Lung (tissue), 12 donors: ENCODE results near the gene HOMER2. TPM values are rescaled to one million over a fixed set of nuclear protein-coding genes. Genes with fewer than 3 reads are reported as not detected.

ENCODE experiments used
- ATAC-seq: fragments of 200-7000 bp; cut with Tn5 transposase; one replicate; pipeline ENCODE4 v1.9.1; 2020; ENCODE audit warnings: moderate number of reproducible peaks; ENCODE audit not compliant: insufficient read depth, low FRiP score
- DNase-seq, 3 donors: peaks; one replicate each; pipeline ENCODE4 v3.0.0-alpha.2; 2013 to 2017
- H3K27ac ChIP-seq, 2 donors: one replicate each; pipeline ENCODE4 v1.5.1; 2013; ENCODE audit warnings: mild to moderate bottlenecking in 2 of 2, moderate library complexity in 2 of 2, control low read depth in 1 of 2, inconsistent platforms in 1 of 2, low read depth in 1 of 2, low read length in 1 of 2
- H3K27me3 ChIP-seq, 3 donors: one replicate each; pipeline ENCODE4 v1.5.1; 2013; ENCODE audit warnings: low read length in 2 of 3; ENCODE audit not compliant: control insufficient read depth in 3 of 3, insufficient read depth in 3 of 3
- H3K36me3 ChIP-seq, 4 donors: one replicate each; pipeline ENCODE4 v1.5.1; 2013; ENCODE audit warnings: low read length in 4 of 4, mild to moderate bottlenecking in 1 of 4, moderate library complexity in 1 of 4; ENCODE audit not compliant: control insufficient read depth in 4 of 4, insufficient read depth in 4 of 4
- H3K4me1 ChIP-seq, 5 donors: one replicate each; pipeline ENCODE4 v1.5.1; 2013; ENCODE audit warnings: low read length in 5 of 5, mild to moderate bottlenecking in 2 of 5, moderate library complexity in 1 of 5; ENCODE audit not compliant: control insufficient read depth in 5 of 5, insufficient read depth in 5 of 5
- H3K4me3 ChIP-seq: one replicate; pipeline ENCODE4 v1.5.1; 2013; ENCODE audit warnings: mild to moderate bottlenecking, control low read depth, moderate library complexity
- H3K9ac ChIP-seq, 2 donors: one replicate each; pipeline ENCODE4 v1.5.1; 2013; ENCODE audit warnings: low read length in 2 of 2, control low read depth in 1 of 2; ENCODE audit not compliant: insufficient read depth in 1 of 2
- H3K9me3 ChIP-seq, 4 donors: one replicate each; pipeline ENCODE4 v1.5.1; 2013; ENCODE audit warnings: low read length in 3 of 4, mild to moderate bottlenecking in 1 of 4, moderate library complexity in 1 of 4; ENCODE audit not compliant: control insufficient read depth in 4 of 4, insufficient read depth in 3 of 4
- WGBS, 2 donors: extraction: QIAGEN DNeasy Blood & Tissue Kit; methylation state at CpG; one replicate each; pipeline ENCODE4 v1.1.7; 2013; 5-methylcytosine and 5-hydroxymethylcytosine counted together
- polyA plus RNA-seq, 2 donors: library from polyadenylated mRNA; stranded (reverse); fragments of 200-250 nt; gene quantifications; one replicate each; pipeline ENCODE4 v1.2.1, GENCODE V29; 2013
- total RNA-seq, 2 donors: library from RNA; depleted of rRNA in 1 of 2; stranded (reverse); fragments of >200 nt in 1 of 2; gene quantifications; one replicate each; pipeline ENCODE4 v1.2.1, GENCODE V29; 2014 to 2021
- TF ChIP-seq, protein P1 (sequence below): IDR thresholded peaks from 2 replicates; pipeline ENCODE4 v1.5.1; 2012; ENCODE audit warnings: mild to moderate bottlenecking; ENCODE audit errors: control extremely low read depth, extremely low read depth
- donor health status: control.
- donor health status: control.
- donor health status: Bipolar disorder and iron deficiency.
- donor health status: healthy.
- donor health status: DM: yes; HTN: yes; CAD: no.

The HOMER2 gene
- total and polyA plus RNA-seq, 4 donors = 7.5 to 18.1 (median 11.6) TPM

GRCh38 chr15:82935382-82935781, 17.1 kb downstream of the HOMER2 start:
- DNase-seq = no peak
- Histone ChIP-seq H3K9ac (no peak overlapping the region), H3K4me1 (peaks cover 0 to 5% (median 0%) of the 10 kb centered on the region in 5 donors)

GRCh38 chr15:82934100-82934880, 18.2 kb downstream of the HOMER2 start:
- H3K27ac ChIP-seq = no peak overlapping the region
- ATAC-seq = no peak

More at GRCh38 chr15:82935382-82935781, 17.1 kb downstream of the HOMER2 start:
- Histone ChIP-seq H3K36me3 (no peaks in the 10 kb centered on the region), H3K27ac (no peak overlapping the region), H3K9me3 (no peaks in the 10 kb centered on the region), H3K27me3 (no peaks in the 10 kb centered on the region), H3K4me3 (no peak overlapping the region)
- TF ChIP-seq, protein P1, sequence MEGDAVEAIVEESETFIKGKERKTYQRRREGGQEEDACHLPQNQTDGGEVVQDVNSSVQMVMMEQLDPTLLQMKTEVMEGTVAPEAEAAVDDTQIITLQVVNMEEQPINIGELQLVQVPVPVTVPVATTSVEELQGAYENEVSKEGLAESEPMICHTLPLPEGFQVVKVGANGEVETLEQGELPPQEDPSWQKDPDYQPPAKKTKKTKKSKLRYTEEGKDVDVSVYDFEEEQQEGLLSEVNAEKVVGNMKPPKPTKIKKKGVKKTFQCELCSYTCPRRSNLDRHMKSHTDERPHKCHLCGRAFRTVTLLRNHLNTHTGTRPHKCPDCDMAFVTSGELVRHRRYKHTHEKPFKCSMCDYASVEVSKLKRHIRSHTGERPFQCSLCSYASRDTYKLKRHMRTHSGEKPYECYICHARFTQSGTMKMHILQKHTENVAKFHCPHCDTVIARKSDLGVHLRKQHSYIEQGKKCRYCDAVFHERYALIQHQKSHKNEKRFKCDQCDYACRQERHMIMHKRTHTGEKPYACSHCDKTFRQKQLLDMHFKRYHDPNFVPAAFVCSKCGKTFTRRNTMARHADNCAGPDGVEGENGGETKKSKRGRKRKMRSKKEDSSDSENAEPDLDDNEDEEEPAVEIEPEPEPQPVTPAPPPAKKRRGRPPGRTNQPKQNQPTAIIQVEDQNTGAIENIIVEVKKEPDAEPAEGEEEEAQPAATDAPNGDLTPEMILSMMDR = no peak
- WGBS, 2 donors = 76% methylated on average over 1 of the region's 1 CpG
- no peak for ATAC-seq

DNA sequence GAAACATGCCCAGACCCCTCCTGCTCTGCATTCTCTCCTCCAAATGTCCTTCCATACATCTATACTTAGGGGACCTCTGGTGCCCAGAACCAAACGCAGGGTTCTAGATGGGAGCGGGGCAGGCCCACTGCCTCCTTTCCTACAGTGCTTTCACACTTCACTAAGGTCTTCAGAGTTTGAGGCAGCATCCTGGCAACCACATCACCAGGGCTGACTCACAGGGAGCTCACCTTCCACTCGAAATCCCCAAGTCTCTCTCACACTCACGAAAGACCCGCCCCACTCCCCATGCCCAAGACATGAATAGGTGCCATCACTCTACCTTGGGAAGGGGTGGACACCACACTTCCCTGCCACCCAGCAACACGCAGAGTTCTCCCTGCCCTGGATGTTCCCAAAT, 18.9 kb downstream of the HOMER2 start:
- H3K9me3 ChIP-seq = no peaks in the 10 kb centered on the region
- no peak overlapping the region for H3K9ac ChIP-seq
- no peak overlapping the region for H3K27ac ChIP-seq
- H3K4me1 ChIP-seq = peaks cover 0 to 5% (median 0%) of the 10 kb centered on the region in 5 donors
- H3K27me3 ChIP-seq = no peaks in the 10 kb centered on the region
- no peak for DNase-seq
- H3K4me3 ChIP-seq = no peak overlapping the region
- ATAC-seq = no peak
- H3K36me3 ChIP-seq = no peaks in the 10 kb centered on the region
- WGBS, 2 donors = 89% methylated on average over 6 of the region's 6 CpGs
- TF ChIP-seq, protein P1 = no peak

More at GRCh38 chr15:82934100-82934880, 18.2 kb downstream of the HOMER2 start:
- H3K36me3 ChIP-seq = no peaks in the 10 kb centered on the region
- H3K4me3 ChIP-seq = no peak overlapping the region
- 85 to 89% methylated on average over 15 of the region's 15 CpGs for WGBS, 2 donors
- no peaks in the 10 kb centered on the region for H3K9me3 ChIP-seq
- H3K4me1 ChIP-seq = peaks cover 0 to 5% (median 0%) of the 10 kb centered on the region in 5 donors
- no peak for DNase-seq
- TF ChIP-seq, protein P1 = no peak
- H3K27me3 ChIP-seq = no peaks in the 10 kb centered on the region
- H3K9ac ChIP-seq = no peak overlapping the region

DNA sequence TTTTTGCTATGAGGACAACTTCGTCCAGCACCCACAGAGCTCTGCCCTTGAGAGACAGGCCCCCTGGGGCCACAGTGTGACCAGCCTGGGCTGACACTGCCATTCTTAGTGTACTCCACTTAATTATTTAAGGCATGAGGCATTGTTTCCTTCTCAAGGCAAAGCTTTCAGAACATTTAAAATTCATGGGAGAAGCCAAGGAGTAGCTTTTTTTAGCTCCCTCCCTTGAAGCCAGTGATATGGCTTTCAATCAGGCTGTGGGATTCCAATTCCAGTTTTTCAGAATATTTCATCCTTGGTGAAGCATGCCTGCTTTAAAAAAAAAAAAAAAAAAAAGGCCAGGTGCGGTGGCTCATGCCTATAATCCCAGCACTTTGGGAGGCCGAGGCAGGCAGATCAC, 21.3 kb downstream of the HOMER2 start:
- peaks cover 0 to 5% (median 0%) of the 10 kb centered on the region in 5 donors for H3K4me1 ChIP-seq
- WGBS, 2 donors = 87 to 94% methylated on average over 3 of the region's 3 CpGs
- no peak for DNase-seq
- no peak overlapping the region for H3K4me3 ChIP-seq
- no peak for ATAC-seq
- TF ChIP-seq, protein P1 = no peak
- no peaks in the 10 kb centered on the region for H3K36me3 ChIP-seq
- H3K27ac ChIP-seq = no peak overlapping the region
- H3K27me3 ChIP-seq = no peaks in the 10 kb centered on the region
- H3K9ac ChIP-seq = no peak overlapping the region
- H3K9me3 ChIP-seq = no peaks in the 10 kb centered on the region
